ENCODE measurements around the gene OBSCN. TPM values are rescaled to one million over a fixed set of nuclear protein-coding genes. Genes with fewer than 3 reads are reported as not detected.

OBSCN gene
- total RNA-seq, 2 experiments from 2014 or later, result 12.3 to 14.4 TPM

DNA sequence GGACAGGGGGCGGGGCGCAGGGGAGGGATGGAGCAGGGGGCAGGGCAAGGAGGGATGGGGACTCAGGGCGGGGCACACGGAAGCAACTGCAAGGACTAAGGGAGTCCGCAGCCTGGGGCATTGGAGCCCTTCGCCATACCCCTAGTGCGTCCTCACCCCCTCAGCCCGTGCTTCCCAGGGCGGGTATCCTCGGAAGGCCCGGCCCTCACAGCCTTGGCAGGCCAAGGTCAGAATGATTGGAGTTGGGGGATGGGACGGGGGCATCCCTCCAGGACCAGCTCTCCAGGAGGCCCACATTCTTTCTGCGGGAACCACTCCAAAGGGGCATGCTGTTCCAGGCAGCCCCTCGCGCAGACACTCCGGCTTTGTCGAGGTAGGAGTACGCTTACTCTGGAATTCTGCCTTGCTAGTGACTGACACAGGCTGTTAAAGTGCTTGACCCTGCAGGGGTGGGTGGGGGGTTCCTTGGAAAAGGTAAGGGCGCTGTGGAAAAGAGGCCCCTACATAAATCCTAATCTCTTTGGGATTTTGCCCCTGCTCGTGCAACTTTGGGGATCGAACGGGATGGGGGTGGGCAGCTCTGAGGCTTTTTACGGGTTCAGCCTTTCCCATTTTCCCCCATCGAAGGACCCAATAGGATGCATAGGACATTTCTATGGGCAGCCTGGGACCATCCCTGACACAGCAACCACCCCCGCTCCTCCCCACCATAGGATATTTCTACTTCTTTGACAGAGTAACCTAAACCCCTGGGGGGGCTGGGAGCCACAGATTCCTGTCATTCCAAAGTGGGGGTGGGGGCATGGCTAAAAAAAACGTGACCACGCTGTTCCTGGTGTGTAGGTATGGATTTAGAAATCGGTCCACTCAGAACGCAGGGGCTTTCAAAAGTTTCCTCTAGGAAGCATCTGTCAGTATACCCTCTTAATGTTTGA is 199.5 kb downstream of the OBSCN start:
- Mint-ChIP-seq H3K9me3 (ENCODE audit: insufficient read depth) (no peaks in the 10 kb centered on the region), H3K4me1 (ENCODE audit: low read depth) (peaks cover 41% of the 10 kb centered on the region), H3K27ac (no peak overlapping the region), H3K4me3 (peak overlapping the region; percentile 90), H3K36me3 (ENCODE audit: low read depth) (peaks cover 34% of the 10 kb centered on the region), H3K27me3 (ENCODE audit: low read depth) (no peaks in the 10 kb centered on the region)
- ChIA-PET POLR2A (interaction anchor here (0.6 to 4.7 kb wide), 10 partner anchors 7 to 660 kb away, joined by 3 to 60 read pairs (median 4); a partner anchor contains a TSS), CTCF (no interaction called here)
- DNase-seq, result no peak
- peak; percentile 72 for ATAC-seq

DNA sequence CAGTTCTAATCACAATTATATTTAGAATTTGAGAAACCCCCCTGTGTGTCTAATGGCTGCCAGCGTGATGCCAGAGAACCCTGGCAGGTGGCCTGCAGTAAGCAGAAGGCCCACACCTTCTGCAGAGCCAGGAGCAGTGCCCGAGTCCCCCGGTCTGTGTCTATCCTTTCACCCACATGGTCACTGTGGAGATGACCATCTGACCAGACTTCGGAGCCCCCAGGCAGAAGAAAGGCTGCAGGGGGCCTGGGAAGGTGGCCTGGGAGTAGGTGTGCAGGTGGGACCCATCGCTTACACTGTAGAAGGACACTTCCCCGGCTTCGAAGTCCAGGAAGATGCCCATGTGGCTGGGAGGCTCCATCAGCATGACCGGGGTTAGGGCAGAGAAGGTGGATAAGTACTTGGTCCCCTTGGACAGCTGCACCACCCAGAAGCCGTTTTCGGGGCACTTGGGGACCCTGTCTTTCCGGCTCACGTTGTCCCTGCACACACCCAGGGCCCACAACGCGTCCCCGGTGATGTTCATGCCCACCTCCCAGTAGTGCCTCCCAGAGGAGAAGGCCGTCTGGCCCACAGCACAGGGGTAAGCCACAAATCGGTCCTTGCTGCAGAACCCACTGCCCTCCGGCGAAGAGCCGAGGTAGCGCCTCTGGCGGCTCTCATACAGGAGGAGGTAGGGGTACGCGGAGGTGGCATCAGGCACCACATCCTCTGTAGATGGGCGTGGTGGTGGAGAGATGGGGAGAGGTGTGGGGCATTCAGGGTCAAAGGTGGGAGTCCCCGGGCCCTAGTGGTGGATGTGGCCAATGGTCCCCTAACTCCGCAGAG is 200.4 kb downstream of the OBSCN start:
- H3K27ac Mint-ChIP-seq, result no peak overlapping the region
- peak overlapping the region; percentile 90 for H3K4me3 Mint-ChIP-seq
- peaks cover 34% of the 10 kb centered on the region for H3K4me1 Mint-ChIP-seq (ENCODE audit: low read depth)
- ATAC-seq (no peak), DNase-seq (no peak)
- CTCF ChIA-PET, result no interaction called here
- no peaks in the 10 kb centered on the region for H3K27me3 Mint-ChIP-seq (ENCODE audit: low read depth)
- H3K9me3 Mint-ChIP-seq (ENCODE audit: insufficient read depth), result no peaks in the 10 kb centered on the region
- POLR2A ChIA-PET, result interaction anchor here (4.7 kb wide), 1 partner anchor 48 kb away, joined by 60 read pairs; a partner anchor contains a TSS
- peaks cover 25% of the 10 kb centered on the region for H3K36me3 Mint-ChIP-seq (ENCODE audit: low read depth)

- ChIA-PET CTCF (no interaction called here), POLR2A (no interaction called here)
- Mint-ChIP-seq H3K27me3 (ENCODE audit: low read depth) (no peaks in the 10 kb centered on the region), H3K36me3 (ENCODE audit: low read depth) (peaks cover 16% of the 10 kb centered on the region), H3K4me3 (no peak overlapping the region), H3K9me3 (ENCODE audit: insufficient read depth) (no peaks in the 10 kb centered on the region), H3K4me1 (ENCODE audit: low read depth) (peaks cover 29% of the 10 kb centered on the region), H3K27ac (no peak overlapping the region)
- ATAC-seq (no peak), DNase-seq (no peak)
Measured at GRCh38 chr1:228408869-228409805, 201.3 kb downstream of the OBSCN start.

DNA sequence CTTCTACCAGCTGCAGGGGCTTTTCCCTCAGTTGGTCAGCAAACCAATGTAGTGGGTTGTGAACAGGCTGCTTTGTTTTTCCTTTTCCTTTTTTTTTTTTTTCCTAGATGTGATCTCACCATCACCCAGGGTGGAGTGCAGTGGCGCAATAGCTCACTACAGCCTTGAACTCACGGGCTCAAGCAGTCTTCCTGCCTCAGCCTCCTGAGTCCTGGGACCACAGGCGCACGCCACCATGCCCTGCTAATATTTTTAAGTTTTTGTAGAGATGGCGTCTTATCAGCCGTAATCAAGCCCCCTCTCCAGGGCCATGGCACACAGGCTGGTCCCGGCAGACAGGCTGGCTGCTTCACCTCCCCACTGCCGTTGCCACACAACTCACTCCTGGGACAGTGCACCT is 202.2 kb downstream of the OBSCN start:
- ATAC-seq, result no peak
- no peaks in the 10 kb centered on the region for H3K27me3 Mint-ChIP-seq (ENCODE audit: low read depth)
- peaks cover 9% of the 10 kb centered on the region for H3K36me3 Mint-ChIP-seq (ENCODE audit: low read depth)
- no peak overlapping the region for H3K4me3 Mint-ChIP-seq
- H3K9me3 Mint-ChIP-seq (ENCODE audit: insufficient read depth), result no peaks in the 10 kb centered on the region
- ChIA-PET POLR2A (no interaction called here), CTCF (interaction anchor here (0.8 to 1.5 kb wide), 2 partner anchors 46 to 50 kb away, joined by 4 read pairs; no protein-coding TSS in a partner anchor)
- peaks cover 21% of the 10 kb centered on the region for H3K4me1 Mint-ChIP-seq (ENCODE audit: low read depth)
- no peak overlapping the region for H3K27ac Mint-ChIP-seq
- no peak for DNase-seq

GRCh38 chr1:228410671-228411070 is 202.8 kb downstream of the OBSCN start:
- H3K27ac Mint-ChIP-seq, result no peak overlapping the region
- POLR2A ChIA-PET, result no interaction called here
- H3K9me3 Mint-ChIP-seq (ENCODE audit: insufficient read depth), result no peaks in the 10 kb centered on the region
- ATAC-seq (no peak), DNase-seq (no peak)
- peaks cover 26% of the 10 kb centered on the region for H3K4me1 Mint-ChIP-seq (ENCODE audit: low read depth)
- H3K36me3 Mint-ChIP-seq (ENCODE audit: low read depth), result peaks cover 5% of the 10 kb centered on the region
- CTCF ChIA-PET, result interaction anchor here (0.8 to 1.5 kb wide), 2 partner anchors 46 to 49 kb away, joined by 4 read pairs; no protein-coding TSS in a partner anchor
- H3K27me3 Mint-ChIP-seq (ENCODE audit: low read depth), result peaks cover 6% of the 10 kb centered on the region
- H3K4me3 Mint-ChIP-seq, result no peak overlapping the region

- peaks cover 31% of the 10 kb centered on the region for H3K4me1 Mint-ChIP-seq (ENCODE audit: low read depth)
- H3K36me3 Mint-ChIP-seq (ENCODE audit: low read depth), result peaks cover 5% of the 10 kb centered on the region
- peaks cover 9% of the 10 kb centered on the region for H3K27me3 Mint-ChIP-seq (ENCODE audit: low read depth)
- H3K9me3 Mint-ChIP-seq (ENCODE audit: insufficient read depth), result no peaks in the 10 kb centered on the region
- H3K4me3 Mint-ChIP-seq, result no peak overlapping the region
- ATAC-seq (no peak), DNase-seq (no peak)
- H3K27ac Mint-ChIP-seq, result no peak overlapping the region
- CTCF ChIA-PET, result interaction anchor here (1.5 kb wide), 1 partner anchor 49 kb away, joined by 4 read pairs; no protein-coding TSS in a partner anchor
- POLR2A ChIA-PET, result no interaction called here
Measured at GRCh38 chr1:228411121-228411520, 203.3 kb downstream of the OBSCN start.

- Mint-ChIP-seq H3K27ac (no peak overlapping the region), H3K27me3 (ENCODE audit: low read depth) (peaks cover 11% of the 10 kb centered on the region), H3K4me1 (ENCODE audit: low read depth) (peaks cover 34% of the 10 kb centered on the region), H3K9me3 (ENCODE audit: insufficient read depth) (no peaks in the 10 kb centered on the region), H3K36me3 (ENCODE audit: low read depth) (peaks cover 5% of the 10 kb centered on the region), H3K4me3 (no peak overlapping the region)
- ATAC-seq (no peak), DNase-seq (no peak)
- POLR2A ChIA-PET, result interaction anchor here (0.6 kb wide), 1 partner anchor 1472 kb away, joined by 3 read pairs; no protein-coding TSS in a partner anchor
- CTCF ChIA-PET, result no interaction called here
Measured at GRCh38 chr1:228411548-228412430, 203.9 kb downstream of the OBSCN start.

GRCh38 chr1:228413241-228414010 is 205.6 kb downstream of the OBSCN start:
- H3K9me3 Mint-ChIP-seq (ENCODE audit: insufficient read depth), result no peaks in the 10 kb centered on the region
- CTCF ChIA-PET, result no interaction called here

GRCh38 chr1:228414511-228415211 is 206.8 kb downstream of the OBSCN start:
- H3K4me1 Mint-ChIP-seq (ENCODE audit: low read depth), result peaks cover 25% of the 10 kb centered on the region
- DNase-seq (no peak), ATAC-seq (no peak)
- ChIA-PET CTCF (no interaction called here), POLR2A (interaction anchor here (0.6 to 1.0 kb wide), 3 partner anchors 8 to 33 kb away, joined by 3 to 5 read pairs (median 3); partner anchors contain the start of gene TRIM11)
- H3K27ac Mint-ChIP-seq, result no peak overlapping the region
- H3K9me3 Mint-ChIP-seq (ENCODE audit: insufficient read depth), result no peaks in the 10 kb centered on the region
- peaks cover 18% of the 10 kb centered on the region for H3K27me3 Mint-ChIP-seq (ENCODE audit: low read depth)
- no peak overlapping the region for H3K4me3 Mint-ChIP-seq
- peaks cover 5% of the 10 kb centered on the region for H3K36me3 Mint-ChIP-seq (ENCODE audit: low read depth)

More at GRCh38 chr1:228413241-228414010, 205.6 kb downstream of the OBSCN start:
- ATAC-seq (no peak), DNase-seq (no peak)
- Mint-ChIP-seq H3K4me3 (no peak overlapping the region), H3K36me3 (ENCODE audit: low read depth) (peaks cover 5% of the 10 kb centered on the region), H3K4me1 (ENCODE audit: low read depth) (peaks cover 34% of the 10 kb centered on the region), H3K27me3 (ENCODE audit: low read depth) (peaks cover 13% of the 10 kb centered on the region), H3K27ac (no peak overlapping the region)
- POLR2A ChIA-PET, result interaction anchor here (0.6 kb wide), 1 partner anchor 34 kb away, joined by 3 read pairs; no protein-coding TSS in a partner anchor
